PC-9 (cell line): ENCODE measurements around the gene TFAP2B. TPM values are rescaled to one million over a fixed set of nuclear protein-coding genes. Genes with fewer than 3 reads are reported as not detected.

Experiments
- BruUV-seq: library from RNA; stranded (reverse); fragments of 400-500 nt; replicated peaks from 2 replicates; lab custom pipeline; 2021; lab: Mats Ljungman, UMichigan
- CTCF ChIA-PET: fragments of 300-600 bp; sonication (Branson Sonifier 250); formaldehyde crosslinking; loops from one replicate; lab custom pipeline; 2022; ENCODE audit warnings: antibody characterized with exemption; lab: Charles Lee
- POLR2A ChIA-PET: fragments of 300-600 bp; sonication (Branson Sonifier 250); formaldehyde crosslinking; loops from one replicate; lab custom pipeline; 2022; ENCODE audit warnings: antibody characterized with exemption; ENCODE audit not compliant: unreplicated experiment; lab: Charles Lee
- DNase-seq, 2 experiments: peaks; one replicate each; pipeline versions ENCODE4 v3.0.0 to v3.0.0-alpha.2; 2015 to 2022; ENCODE audit warnings: mixed read lengths in 1 of 2
- H2AFZ ChIP-seq: fragments of 200-600 bp; sonication (generic); 2 replicates; pipeline ENCODE4 v1.8.1; 2017; ENCODE audit warnings: antibody characterized with exemption
- H3F3A ChIP-seq: fragments of 200-600 bp; sonication (generic); 2 replicates; pipeline ENCODE4 v1.8.1; 2017; ENCODE audit warnings: antibody characterized with exemption, mild to moderate bottlenecking, low read depth; ENCODE audit not compliant: insufficient read depth
- H3K27ac ChIP-seq: fragments of 200-600 bp; sonication (generic); 2 replicates; pipeline ENCODE4 v1.6.1; 2016; ENCODE audit warnings: mixed run types
- H3K27me3 ChIP-seq: fragments of 200-600 bp; sonication (generic); 2 replicates; pipeline ENCODE4 v1.6.1; 2016; ENCODE audit warnings: low read depth, mixed run types; ENCODE audit not compliant: insufficient read depth
- H3K36me3 ChIP-seq: fragments of 200-600 bp; sonication (generic); 2 replicates; pipeline ENCODE4 v1.6.1; 2016; ENCODE audit warnings: low read depth, mixed run types
- H3K4me1 ChIP-seq: fragments of 200-600 bp; sonication (generic); replicated peaks from 2 replicates; pipeline ENCODE4 v1.6.1; 2016; ENCODE audit warnings: mixed run types; ENCODE audit not compliant: insufficient read depth
- H3K4me2 ChIP-seq: fragments of 200-600 bp; sonication (generic); 2 replicates; pipeline ENCODE4 v1.6.1; 2017; ENCODE audit warnings: mixed run types
- H3K4me3 ChIP-seq: fragments of 200-600 bp; sonication (generic); 2 replicates; pipeline ENCODE4 v1.6.1; 2016; ENCODE audit warnings: mixed run types
- H3K79me2 ChIP-seq: fragments of 200-600 bp; sonication (generic); 2 replicates; pipeline ENCODE4 v1.6.1; 2017; ENCODE audit warnings: low read depth, mixed run types
- H3K9me2 ChIP-seq: fragments of 200-600 bp; sonication (generic); 2 replicates; pipeline ENCODE4 v1.8.1; 2017; ENCODE audit warnings: mild to moderate bottlenecking; ENCODE audit not compliant: insufficient read depth
- H3K9me3 ChIP-seq: fragments of 200-600 bp; sonication (generic); 2 replicates; pipeline ENCODE4 v1.8.1; 2016; ENCODE audit warnings: low read depth; ENCODE audit not compliant: insufficient read depth
- H4K20me1 ChIP-seq: fragments of 200-600 bp; sonication (generic); 2 replicates; pipeline ENCODE4 v1.8.1; 2017; ENCODE audit not compliant: insufficient read depth
- EZH2 ChIP-seq: fragments of 200-600 bp; sonication (generic); IDR thresholded peaks from 2 replicates; pipeline ENCODE4 v1.8.0; 2017; ENCODE audit warnings: antibody characterized with exemption, low read depth
- intact Hi-C: fragments of 100-400 bp; cut with micrococcal nuclease; formaldehyde crosslinking; loops from one replicate; pipeline ENCODE4 v1.10.0; 2022; ENCODE audit not compliant: unreplicated experiment
- total RNA-seq: library from RNA; stranded (reverse); gene quantifications from 2 replicates; pipeline ENCODE4 v1.2.3, GENCODE V29; 2021
- TF ChIP-seq, protein P1 (sequence below): fragments of 200-600 bp; sonication (generic); conservative IDR thresholded peaks from 2 replicates; pipeline ENCODE4 v1.6.1; 2017; ENCODE audit warnings: mixed run types, antibody characterized with exemption, mild to moderate bottlenecking, moderate library complexity

The TFAP2B gene
- total RNA-seq, 1 experiment from 2014 or later, result not detected

DNA sequence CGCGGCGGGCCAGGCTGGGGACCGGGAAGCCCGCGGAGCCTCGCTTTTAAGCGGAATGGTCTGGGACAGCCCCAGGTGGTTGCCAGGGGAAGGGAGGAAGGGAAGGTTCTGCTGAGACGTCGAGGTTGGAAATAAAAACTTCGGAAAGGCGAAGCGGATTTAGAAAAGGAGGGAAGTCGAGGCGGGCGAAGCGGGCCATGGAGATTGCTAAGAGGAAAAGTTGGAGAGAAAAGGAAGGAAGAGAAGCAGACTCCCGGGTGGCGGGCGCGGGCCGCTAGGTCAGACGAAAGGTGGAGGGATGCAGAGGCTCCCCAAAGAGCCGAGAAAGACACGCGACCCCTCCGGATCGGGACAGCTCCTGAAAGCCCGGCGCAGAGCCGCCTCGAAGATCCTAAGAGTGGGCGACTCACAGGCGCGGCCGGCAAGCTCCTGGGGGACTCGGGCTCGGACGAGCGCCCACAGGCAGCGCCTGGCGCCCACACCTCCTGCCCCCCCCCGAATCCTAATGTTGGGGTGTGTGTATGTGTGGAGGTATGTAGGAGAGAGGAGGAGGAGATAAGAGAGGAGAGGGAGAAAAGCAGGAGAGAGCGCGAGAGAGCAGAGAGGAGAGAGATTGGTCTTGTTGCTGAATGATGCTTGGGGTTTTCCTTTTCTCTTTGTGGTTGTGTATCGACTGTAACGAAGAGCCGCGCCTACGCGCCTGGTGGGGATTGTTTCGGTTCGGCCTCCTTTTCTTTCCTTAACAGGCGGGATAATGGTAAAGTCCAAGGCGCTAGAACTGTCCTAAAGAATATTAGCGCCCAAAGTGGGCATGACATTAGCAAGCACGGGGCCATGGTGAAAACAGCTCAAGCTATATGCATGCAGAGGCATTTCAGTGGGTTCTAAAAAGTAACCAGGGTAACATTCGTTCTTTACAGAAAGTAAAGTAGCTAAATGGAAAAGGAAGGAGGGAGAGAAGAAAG is 1.5 kb downstream of the TFAP2B start:
- no peak for DNase-seq
- intact Hi-C loops, result loop anchor here (10.0 kb wide), 2 partner anchors 725 to 935 kb away; no protein-coding TSS in a partner anchor
- TF ChIP-seq, protein P1, sequence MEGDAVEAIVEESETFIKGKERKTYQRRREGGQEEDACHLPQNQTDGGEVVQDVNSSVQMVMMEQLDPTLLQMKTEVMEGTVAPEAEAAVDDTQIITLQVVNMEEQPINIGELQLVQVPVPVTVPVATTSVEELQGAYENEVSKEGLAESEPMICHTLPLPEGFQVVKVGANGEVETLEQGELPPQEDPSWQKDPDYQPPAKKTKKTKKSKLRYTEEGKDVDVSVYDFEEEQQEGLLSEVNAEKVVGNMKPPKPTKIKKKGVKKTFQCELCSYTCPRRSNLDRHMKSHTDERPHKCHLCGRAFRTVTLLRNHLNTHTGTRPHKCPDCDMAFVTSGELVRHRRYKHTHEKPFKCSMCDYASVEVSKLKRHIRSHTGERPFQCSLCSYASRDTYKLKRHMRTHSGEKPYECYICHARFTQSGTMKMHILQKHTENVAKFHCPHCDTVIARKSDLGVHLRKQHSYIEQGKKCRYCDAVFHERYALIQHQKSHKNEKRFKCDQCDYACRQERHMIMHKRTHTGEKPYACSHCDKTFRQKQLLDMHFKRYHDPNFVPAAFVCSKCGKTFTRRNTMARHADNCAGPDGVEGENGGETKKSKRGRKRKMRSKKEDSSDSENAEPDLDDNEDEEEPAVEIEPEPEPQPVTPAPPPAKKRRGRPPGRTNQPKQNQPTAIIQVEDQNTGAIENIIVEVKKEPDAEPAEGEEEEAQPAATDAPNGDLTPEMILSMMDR, result no peak
- TF ChIP-seq EZH2, result no peak
- no peak overlapping the region for H3K4me3 ChIP-seq
- ChIA-PET CTCF (no interaction called here), POLR2A (no interaction called here)
- peaks cover 22% of the 10 kb centered on the region; the same call in 1 of the 2 replicates for H3K27me3 ChIP-seq
- BruUV-seq, result no TSS peak
- no peaks in the 10 kb centered on the region for H3K4me1 ChIP-seq
- H3K9me2 ChIP-seq, result no peaks in the 10 kb centered on the region
- no peaks in the 10 kb centered on the region for H3F3A ChIP-seq
- H3K79me2 ChIP-seq, result no peaks in the 10 kb centered on the region
- no peak overlapping the region for H3K27ac ChIP-seq
- no peak overlapping the region for H2AFZ ChIP-seq
- H4K20me1 ChIP-seq, result no peaks in the 10 kb centered on the region
- no peaks in the 10 kb centered on the region for H3K36me3 ChIP-seq
- H3K4me2 ChIP-seq, result no peak overlapping the region
- no peaks in the 10 kb centered on the region for H3K9me3 ChIP-seq

DNA sequence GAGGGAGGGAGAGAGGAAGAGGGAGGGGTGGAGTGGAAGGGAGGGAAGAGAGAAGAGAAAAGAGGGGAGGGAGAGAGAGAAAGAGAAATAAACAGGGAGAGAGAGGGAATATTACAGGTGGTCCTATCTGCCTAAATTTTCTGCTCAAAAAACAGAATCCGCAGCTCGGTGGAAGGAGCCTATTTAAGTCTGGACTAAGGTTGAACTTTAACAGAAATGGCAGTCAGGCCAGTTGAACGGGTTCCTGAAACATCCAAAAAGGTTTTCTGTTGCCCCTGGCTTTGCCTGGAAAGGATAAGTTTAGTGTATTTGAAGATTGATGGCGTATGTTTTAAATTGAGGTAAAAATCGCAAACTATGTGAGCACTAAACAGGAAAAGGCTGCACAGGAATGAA is 2.2 kb downstream of the TFAP2B start:
- no peaks in the 10 kb centered on the region for H3K4me1 ChIP-seq
- no peak overlapping the region for H3K27ac ChIP-seq
- POLR2A ChIA-PET, result no interaction called here
- no peaks in the 10 kb centered on the region for H3K36me3 ChIP-seq
- no peak overlapping the region for H3K4me2 ChIP-seq
- H3F3A ChIP-seq, result no peaks in the 10 kb centered on the region
- TF ChIP-seq, protein P1, result no peak
- TF ChIP-seq EZH2, result no peak
- H3K27me3 ChIP-seq, result peaks cover 25% of the 10 kb centered on the region; the same call in 1 of the 2 replicates
- DNase-seq, result no peak
- no peak overlapping the region for H3K4me3 ChIP-seq
- BruUV-seq, result no TSS peak
- intact Hi-C loops, result no loop called here
- H3K9me2 ChIP-seq, result no peaks in the 10 kb centered on the region
- no peaks in the 10 kb centered on the region for H3K9me3 ChIP-seq
- CTCF ChIA-PET, result no interaction called here
- H2AFZ ChIP-seq, result no peak overlapping the region
- no peaks in the 10 kb centered on the region for H3K79me2 ChIP-seq
- no peaks in the 10 kb centered on the region for H4K20me1 ChIP-seq

DNA sequence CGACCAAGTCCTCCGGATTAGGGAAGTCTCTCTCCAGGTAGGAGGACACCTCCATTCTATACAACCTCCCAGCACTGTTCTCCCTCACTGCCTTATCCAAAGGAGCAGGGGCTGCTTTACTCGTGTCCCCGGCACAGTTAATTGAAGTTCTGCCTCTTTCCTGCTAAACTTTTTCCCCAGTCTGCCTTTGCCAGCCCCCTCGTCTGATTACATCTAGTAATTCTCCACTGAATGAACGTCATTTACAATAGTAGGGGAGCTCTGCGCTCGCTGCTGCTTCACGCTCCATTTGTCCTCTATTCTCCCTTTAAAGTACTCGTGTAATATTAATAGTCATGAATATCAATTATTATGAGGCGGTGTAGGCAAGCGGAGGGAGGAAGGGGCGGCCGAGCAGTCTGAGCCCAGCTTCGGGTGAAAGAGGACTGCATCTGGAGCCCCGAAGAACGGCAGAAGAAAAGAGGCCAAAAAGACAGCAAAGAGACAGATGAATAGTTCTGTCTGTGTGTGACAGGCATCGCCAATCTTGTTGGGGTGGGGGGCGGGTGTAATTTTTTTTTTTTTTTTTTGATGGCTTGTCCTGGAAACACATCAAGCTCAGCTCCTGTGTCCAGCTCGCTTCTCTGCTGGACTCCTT is 2.9 kb downstream of the TFAP2B start:
- Histone ChIP-seq H3K4me2 (no peak overlapping the region), H3K9me2 (no peaks in the 10 kb centered on the region), H3K27me3 (peaks cover 25% of the 10 kb centered on the region; the same call in 1 of the 2 replicates), H3K79me2 (no peaks in the 10 kb centered on the region), H3K27ac (no peak overlapping the region), H2AFZ (no peak overlapping the region), H3K4me1 (no peaks in the 10 kb centered on the region), H3K4me3 (no peak overlapping the region), H3K9me3 (no peaks in the 10 kb centered on the region), H4K20me1 (no peaks in the 10 kb centered on the region), H3F3A (no peaks in the 10 kb centered on the region), H3K36me3 (no peaks in the 10 kb centered on the region)
- TF ChIP-seq, protein P1, result no peak
- TF ChIP-seq EZH2, result no peak
- ChIA-PET CTCF (no interaction called here), POLR2A (no interaction called here)
- BruUV-seq, result no TSS peak
- intact Hi-C loops, result no loop called here
- no peak for DNase-seq
